GM12892 (cell line): ENCODE measurements around the gene SAMD8.

Source experiments
- POLR2A ChIP-seq: IDR thresholded peaks from 2 replicates; pipeline ENCODE4 v1.6.1; 2011; ENCODE audit warnings: low read depth, low read length, control low read depth
- POLR2AphosphoS5 ChIP-seq: IDR thresholded peaks from 2 replicates; pipeline ENCODE4 v1.6.1; 2011; ENCODE audit warnings: low read depth, low read length, control low read depth
- TAF1 ChIP-seq: IDR thresholded peaks from 2 replicates; pipeline ENCODE4 v1.6.1; 2011; ENCODE audit warnings: low read depth, mild to moderate bottlenecking, control low read depth, low read length, borderline replicate concordance

GRCh38 chr10:75097666-75098285 is 13.7 kb upstream of the SAMD8 start:
- TF ChIP-seq POLR2A (no peak), POLR2AphosphoS5 (no peak), TAF1 (no peak)
